ENCODE measurements around the gene APBA1.

GRCh38 chr9:69515810-69516209 is 156.4 kb downstream of the APBA1 start:
- TF ChIP-seq POLR2A (IDR thresholded peaks at IDR 0.05) (no peak), CTCF (IDR thresholded peaks at IDR 0.05) (no peak)
